NCI-H2081 (cell line): ENCODE data around the gene USE1.
"Not testable (repeated sequence)": the region's sequence is repeated elsewhere in the genome, so short reads cannot be mapped to it uniquely, and the experiment has no call there.

Experiments
- DNase-seq, 2 experiments: peaks; one replicate each; lab custom pipeline; 2025; lab: John Stamatoyannopoulos, UW

USE1 gene, protein sequence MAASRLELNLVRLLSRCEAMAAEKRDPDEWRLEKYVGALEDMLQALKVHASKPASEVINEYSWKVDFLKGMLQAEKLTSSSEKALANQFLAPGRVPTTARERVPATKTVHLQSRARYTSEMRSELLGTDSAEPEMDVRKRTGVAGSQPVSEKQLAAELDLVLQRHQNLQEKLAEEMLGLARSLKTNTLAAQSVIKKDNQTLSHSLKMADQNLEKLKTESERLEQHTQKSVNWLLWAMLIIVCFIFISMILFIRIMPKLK

GRCh38 chr19:17215127-17215971, at the start of gene USE1:
Gene USE1, plus strand, starts transcription at chr19:17215357. Its CDS starts 49 bp downstream, at chr19:17215406.
- peak; percentile 92 for DNase-seq

- no peak for DNase-seq
Measured at GRCh38 chr19:17165715-17166114, 49.4 kb upstream of the USE1 start.

- no peak for DNase-seq
Measured at GRCh38 chr19:17170538-17171297, 44.4 kb upstream of the USE1 start.

- no peak for DNase-seq
Measured at GRCh38 chr19:17171874-17172273, 43.3 kb upstream of the USE1 start.

DNA sequence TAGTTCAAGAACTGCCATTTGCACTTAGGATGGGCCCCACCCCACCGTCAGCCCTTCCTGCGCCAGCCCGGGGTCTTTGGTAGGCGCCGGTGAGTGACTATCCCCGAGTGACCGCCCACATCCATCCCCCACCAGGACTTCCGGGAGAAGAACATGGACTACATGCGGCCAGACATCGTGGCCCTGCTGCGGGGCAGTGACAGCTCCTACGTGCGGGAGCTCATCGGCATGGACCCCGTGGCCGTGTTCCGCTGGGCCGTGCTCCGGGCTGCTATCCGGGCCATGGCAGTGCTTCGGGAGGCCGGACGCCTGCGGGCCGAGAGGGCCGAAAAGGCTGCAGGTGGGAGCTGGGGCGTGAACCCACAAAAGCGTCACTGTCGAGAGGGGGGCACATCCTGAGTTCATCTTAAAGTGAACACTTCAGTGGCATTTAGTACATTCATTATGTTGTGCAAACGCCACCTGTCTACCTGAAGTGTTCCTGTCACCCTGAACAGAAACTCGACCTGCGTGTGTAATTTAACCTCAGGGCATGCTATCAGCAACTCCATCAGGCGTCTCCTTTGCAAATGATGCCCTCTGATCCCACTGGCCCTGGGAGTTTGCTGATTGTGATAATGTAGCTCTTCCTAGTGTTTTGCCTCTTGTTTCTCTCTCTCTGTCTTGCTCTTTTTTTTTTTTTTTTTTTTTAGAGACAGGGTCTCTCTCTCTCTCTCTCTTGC, 42.4 kb upstream of the USE1 start:
- no peak for DNase-seq

GRCh38 chr19:17178291-17178690, 36.9 kb upstream of the USE1 start:
- no peak for DNase-seq

DNA sequence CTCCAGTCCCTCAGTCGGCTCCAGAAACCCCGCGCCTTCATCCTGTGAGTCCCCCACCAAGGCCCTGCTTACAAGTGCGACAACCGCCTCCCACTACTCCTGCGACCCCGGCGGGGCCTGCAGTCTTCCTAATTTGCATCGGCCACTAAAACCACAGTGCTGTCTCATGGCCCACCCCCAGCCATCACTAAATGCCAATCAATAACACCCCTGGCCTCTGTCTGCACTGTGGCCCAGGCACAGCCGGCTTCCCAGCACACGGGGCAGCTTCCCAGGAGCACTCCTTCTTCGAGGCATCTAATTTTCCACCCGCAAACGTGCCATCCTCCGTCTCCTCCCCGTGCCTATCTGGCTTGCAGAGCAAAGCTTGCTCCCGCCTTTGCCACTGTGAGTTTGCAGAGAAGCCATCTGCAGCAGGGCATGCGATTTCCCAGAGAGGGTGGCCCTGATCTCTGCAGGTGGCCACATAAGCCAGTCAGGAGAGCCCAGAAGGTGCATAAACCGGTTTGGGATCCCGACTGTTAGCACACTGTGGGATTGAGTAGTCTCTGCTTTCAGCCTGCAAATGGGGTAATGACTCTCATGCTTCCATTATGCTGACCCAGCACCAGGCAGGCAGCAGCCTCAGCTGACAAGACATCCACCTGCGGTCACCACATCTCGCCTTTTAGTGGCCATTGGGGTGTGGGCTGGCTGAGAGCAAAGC, 34.0 kb upstream of the USE1 start:
- no peak for DNase-seq

GRCh38 chr19:17183271-17183761, 31.8 kb upstream of the USE1 start:
- no peak for DNase-seq

GRCh38 chr19:17183858-17184321, 31.3 kb upstream of the USE1 start:
- DNase-seq = no peak

DNA sequence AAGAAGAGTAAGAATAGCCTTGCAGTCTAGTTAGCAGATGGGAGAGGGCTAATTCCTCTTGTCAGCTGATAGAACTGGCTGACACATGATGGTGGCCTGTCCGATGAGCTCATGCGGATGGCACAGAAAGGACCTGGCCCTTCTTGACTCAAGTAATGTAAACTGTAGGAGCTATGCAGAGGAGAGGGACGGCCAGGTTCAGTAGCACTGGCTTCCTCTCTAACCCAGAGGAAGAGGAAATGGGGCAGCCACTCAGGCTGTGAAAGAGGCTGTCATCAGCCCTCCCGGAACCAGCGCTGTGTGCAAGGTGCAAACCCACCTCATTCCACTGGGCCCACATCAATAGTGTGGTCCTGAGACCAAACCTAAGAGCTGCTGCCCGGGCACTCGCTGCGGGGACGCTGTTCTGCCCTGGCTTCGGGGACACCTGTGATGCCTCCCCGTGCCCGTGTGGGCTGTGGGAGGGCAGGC, 30.8 kb upstream of the USE1 start:
- no peak for DNase-seq

- DNase-seq = no peak
Measured at GRCh38 chr19:17185590-17185989, 29.6 kb upstream of the USE1 start.

- DNase-seq = not testable (repeated sequence)
Measured at GRCh38 chr19:17191736-17192135, 23.4 kb upstream of the USE1 start.

DNA sequence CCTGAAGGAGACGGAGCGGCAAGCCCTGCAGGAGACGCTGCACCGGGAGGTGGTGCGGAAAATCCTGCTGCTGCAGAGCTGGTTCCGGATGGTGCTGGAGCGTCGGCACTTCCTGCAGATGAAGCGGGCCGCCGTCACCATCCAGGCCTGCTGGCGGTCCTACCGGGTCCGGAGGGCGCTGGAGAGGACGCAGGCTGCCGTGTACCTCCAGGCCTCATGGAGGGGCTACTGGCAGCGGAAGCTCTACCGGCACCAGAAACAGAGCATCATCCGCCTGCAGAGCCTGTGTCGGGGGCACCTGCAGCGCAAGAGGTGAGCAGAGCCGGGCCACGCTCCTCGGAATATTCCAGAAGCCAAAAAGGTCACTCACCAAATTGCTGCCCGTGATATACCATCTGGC, 22.4 kb upstream of the USE1 start:
- DNase-seq = no peak

GRCh38 chr19:17194608-17195007, 20.5 kb upstream of the USE1 start:
- no peak for DNase-seq

DNA sequence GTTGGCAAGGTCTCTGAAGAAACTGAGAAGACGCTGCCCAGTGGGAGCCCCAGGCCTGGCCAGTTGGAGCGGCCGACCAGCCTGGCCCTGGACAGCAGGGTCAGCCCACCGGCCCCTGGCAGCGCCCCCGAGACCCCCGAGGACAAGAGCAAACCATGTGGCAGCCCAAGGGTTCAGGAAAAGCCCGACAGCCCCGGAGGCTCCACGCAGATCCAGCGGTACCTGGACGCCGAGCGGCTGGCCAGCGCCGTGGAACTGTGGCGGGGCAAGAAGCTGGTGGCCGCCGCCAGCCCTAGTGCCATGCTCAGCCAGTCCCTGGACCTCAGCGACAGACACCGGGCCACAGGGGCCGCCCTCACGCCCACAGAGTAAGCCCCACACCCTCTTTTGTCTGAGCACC, 20.1 kb upstream of the USE1 start:
- no peak for DNase-seq

GRCh38 chr19:17196610-17197009, 18.5 kb upstream of the USE1 start:
- DNase-seq = no peak

DNA sequence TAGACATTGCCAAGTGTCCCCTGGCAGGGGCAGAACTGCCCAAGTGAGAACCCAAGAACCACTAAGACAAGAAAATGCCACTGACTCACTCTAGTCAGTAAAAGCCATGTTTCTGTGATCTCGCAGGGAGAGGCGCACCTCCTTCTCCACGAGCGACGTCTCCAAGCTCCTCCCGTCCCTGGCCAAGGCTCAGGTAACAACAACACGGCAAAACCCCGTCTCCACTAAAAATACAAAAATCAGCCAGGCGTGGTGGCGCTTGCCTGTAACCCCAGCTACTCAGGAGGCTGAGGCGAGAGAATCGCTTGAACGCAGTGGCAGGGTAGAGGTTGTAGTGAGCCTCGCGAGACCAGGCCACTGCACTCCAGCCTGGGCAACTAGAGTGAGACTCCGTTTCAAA, 17.5 kb upstream of the USE1 start:
- no peak for DNase-seq

DNA sequence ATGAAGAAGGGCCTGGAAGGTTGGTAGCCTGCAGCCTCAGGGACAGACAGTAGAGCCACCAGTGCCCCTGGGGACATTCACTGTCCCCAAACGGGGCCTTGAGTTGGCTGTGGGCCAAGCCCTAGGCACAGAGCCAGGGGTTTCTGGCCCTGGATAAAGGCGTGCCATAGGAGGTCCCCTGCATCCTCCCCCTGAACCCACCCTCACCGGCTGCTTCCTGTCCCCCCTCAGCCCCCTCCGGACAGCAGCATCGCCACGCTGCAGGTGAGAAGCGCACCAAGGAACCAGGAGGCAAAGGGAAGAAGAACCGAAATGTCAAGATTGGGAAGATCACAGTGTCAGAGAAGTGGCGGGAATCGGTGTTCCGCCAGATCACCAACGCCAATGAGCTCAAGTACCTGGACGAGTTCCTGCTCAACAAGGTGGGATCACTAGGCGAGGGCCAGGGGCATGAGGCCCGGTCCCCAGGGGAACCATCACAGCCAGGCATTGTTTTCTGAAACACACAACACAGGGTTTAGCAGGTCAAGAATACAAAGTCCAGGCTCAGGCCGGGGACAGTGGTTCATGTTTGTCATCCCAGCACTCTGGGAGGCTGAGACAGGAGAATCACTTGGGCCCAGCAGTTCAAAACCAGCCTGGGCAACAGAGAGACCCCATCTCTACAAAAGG, 14.6 kb upstream of the USE1 start:
- peak in 1 of 2 experiments; percentile 40 for DNase-seq

DNA sequence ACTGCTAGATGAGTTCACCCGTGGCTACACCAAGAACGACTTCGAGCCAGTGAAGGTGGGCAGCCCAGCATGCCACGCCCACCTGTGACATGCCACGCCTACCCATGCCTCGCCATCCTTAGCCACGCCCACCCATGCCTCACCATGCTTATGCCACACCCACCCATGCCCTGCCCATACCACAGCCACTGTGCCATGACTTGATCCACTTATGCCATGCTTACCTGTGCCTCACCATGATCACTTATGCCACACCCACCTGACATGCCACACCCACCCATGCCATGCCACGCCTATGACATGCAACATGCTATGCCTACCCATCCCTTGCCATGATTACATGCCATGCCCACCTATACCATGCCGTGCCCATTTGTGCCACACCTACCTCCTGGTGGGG, 12.9 kb upstream of the USE1 start:
- DNase-seq = no peak

- no peak for DNase-seq
Measured at GRCh38 chr19:17202713-17203112, 12.4 kb upstream of the USE1 start.
